ENCODE data around the gene KAT5. TPM values are rescaled to one million over a fixed set of nuclear protein-coding genes. Genes with fewer than 3 reads are reported as not detected.

The KAT5 gene
- total RNA-seq, result 28.1 and 31.3 TPM in 2 replicates

GRCh38 chr11:65711785-65712632 is at the start of gene KAT5:
Gene KAT5, plus strand, starts transcription at chr11:65712252. Its CDS starts 16 bp downstream, at chr11:65712268.

DNA sequence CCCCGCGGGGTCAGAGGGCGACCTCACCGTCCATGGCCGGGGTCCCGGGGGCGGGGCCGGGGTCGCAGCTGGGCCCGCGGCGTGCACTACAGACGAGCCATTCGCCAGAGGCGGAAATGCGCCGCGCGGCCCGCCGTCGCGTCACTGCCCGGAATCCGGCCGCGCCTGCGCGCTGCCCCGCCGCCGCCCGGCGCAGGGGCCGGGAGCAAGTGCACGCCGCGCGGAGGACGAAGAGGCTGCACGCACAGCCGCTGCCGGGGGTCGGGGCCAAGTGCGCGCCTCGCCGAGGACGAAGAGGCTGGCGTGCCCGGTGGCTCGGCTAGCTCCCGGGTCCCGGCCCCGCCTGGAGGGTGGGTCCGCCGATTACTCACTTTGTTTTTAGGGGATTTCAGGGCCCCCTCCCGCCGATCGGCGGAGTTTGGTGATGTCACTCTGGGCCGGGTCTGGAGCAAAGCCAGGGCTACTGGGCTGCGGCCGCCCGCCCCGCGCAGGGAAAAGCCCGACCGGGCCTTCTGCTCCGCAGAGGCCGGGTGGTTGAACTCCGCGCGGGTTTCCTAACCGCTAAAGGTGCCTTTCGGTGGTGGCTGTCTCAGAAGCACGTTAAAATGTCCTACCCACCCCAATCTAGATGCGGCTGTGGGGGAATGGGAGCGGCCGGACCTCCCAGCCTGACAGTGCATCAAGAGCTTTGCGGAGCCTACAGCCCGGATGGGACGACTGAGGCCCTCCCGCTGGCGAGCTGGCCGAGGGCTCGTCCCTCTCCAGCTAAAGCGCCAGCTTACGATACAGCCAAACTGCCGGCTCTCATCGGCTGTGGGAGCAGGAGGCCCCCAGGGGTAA is 49.0 kb upstream of the KAT5 start, which contains the start of gene RELA:
RELA (minus strand) TSS at position 118 of the 840 bp plus-strand sequence; CDS start at position 34, 84 bp downstream.

DNA sequence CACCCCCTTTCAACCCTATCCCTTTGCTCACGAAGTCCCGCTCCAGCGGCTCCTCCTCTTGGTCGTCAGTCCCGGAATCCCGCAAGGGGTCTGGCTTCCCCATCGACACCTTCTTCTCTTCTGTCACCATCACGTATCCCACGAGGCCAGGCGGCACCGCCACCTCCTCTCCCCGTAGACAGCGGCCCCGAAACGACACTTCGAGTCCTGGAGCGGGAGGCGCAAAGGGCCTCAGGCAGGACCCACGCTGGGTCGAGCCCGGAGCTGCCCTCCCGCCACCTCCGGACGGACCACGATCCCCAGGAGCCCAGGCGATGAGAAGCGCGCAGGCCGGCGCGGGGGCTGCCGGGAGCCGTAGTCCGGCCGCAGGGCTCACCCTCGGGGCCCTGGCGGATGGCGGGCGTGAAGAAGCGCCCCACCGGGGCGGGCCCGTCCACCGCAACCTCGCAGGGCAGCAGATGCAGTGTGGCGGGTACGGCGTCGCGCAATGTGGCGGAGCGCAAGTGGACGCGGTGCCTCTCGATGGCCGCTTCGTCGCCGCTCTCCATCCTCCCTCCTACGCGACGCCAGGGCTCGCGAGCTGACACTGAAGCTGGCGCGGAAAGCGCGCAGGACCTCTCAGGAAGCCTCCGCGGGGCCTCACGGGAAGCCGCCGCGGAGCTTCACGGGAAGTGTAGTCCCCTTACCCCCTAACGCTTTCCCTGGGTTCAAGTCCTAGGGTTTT is 8.3 kb downstream of the KAT5 start, which contains the start of gene RNASEH2C:
RNASEH2C (minus strand) TSS at position 588 of the 724 bp plus-strand sequence; CDS start at position 548, 40 bp downstream.

Small RNAs within 50 kb of the gene (small RNA-seq; reads per million reads assigned to genes)
- not detected for gene RN7SL309P

Other genes with a start within 250 kb of the KAT5 start
- gene MALAT1, start 213.2 kb upstream of the KAT5 start, total RNA-seq, result 8,473 and 10,964 TPM in 2 replicates
- 62.0 and 67.9 TPM in 2 replicates for gene SCYL1, start 187.2 kb upstream of the KAT5 start, total RNA-seq
- 20.5 and 26.1 TPM in 2 replicates for gene LTBP3, start 153.9 kb upstream of the KAT5 start, total RNA-seq
- 45.3 and 55.4 TPM in 2 replicates for gene ZNRD2, start 141.8 kb upstream of the KAT5 start, total RNA-seq
- gene FAM89B, start 139.7 kb upstream of the KAT5 start, total RNA-seq, result 12.6 and 15.7 TPM in 2 replicates
- 21.0 and 27.2 TPM in 2 replicates for gene EHBP1L1, start 136.2 kb upstream of the KAT5 start, total RNA-seq
- 0.14 and 0.40 TPM in 2 replicates for gene KCNK7, start 116.5 kb upstream of the KAT5 start, total RNA-seq
- 92.1 and 93.2 TPM in 2 replicates for gene MAP3K11, start 98.0 kb upstream of the KAT5 start, total RNA-seq
- gene PCNX3, start 96.5 kb upstream of the KAT5 start, total RNA-seq, result 30.6 and 37.7 TPM in 2 replicates
- gene SIPA1, start 74.2 kb upstream of the KAT5 start, total RNA-seq, result 36.4 and 56.9 TPM in 2 replicates
- 48.1 and 53.8 TPM in 2 replicates for gene RELA, start 49.3 kb upstream of the KAT5 start, total RNA-seq
- 46.4 and 60.7 TPM in 2 replicates for gene RNASEH2C, start 8.5 kb downstream of the KAT5 start, total RNA-seq
- gene AP5B1, start 68.7 kb downstream of the KAT5 start, total RNA-seq, result 12.8 and 17.4 TPM in 2 replicates
- gene OVOL1, start 74.8 kb downstream of the KAT5 start, total RNA-seq, result not detected in 2 replicates
- 0.13 and 0.86 TPM in 2 replicates for gene SNX32, start 121.7 kb downstream of the KAT5 start, total RNA-seq
- gene CFL1, start 145.9 kb downstream of the KAT5 start, total RNA-seq, result 1,176 and 1,575 TPM in 2 replicates
- 46.9 and 49.3 TPM in 2 replicates for gene MUS81, start 148.2 kb downstream of the KAT5 start, total RNA-seq
- 18.9 and 22.0 TPM in 2 replicates for gene EFEMP2, start 160.5 kb downstream of the KAT5 start, total RNA-seq
- gene CTSW, start 167.6 kb downstream of the KAT5 start, total RNA-seq, result not detected in 2 replicates
- 94.0 and 128 TPM in 2 replicates for gene FIBP, start 176.2 kb downstream of the KAT5 start, total RNA-seq
- gene CCDC85B, start 178.4 kb downstream of the KAT5 start, total RNA-seq, result 78.2 and 108 TPM in 2 replicates
- gene FOSL1, start 188.1 kb downstream of the KAT5 start, total RNA-seq, result 41.6 and 48.9 TPM in 2 replicates
- gene C11orf68, start 206.8 kb downstream of the KAT5 start, total RNA-seq, result 14.4 and 17.0 TPM in 2 replicates
- 74.0 and 108 TPM in 2 replicates for gene DRAP1, start 207.2 kb downstream of the KAT5 start, total RNA-seq
- gene TSGA10IP, start 233.2 kb downstream of the KAT5 start, total RNA-seq, result not detected in 2 replicates
- gene SART1, start 249.5 kb downstream of the KAT5 start, total RNA-seq, result 30.9 and 35.9 TPM in 2 replicates

All from thoracic aorta endothelial cell (primary cell).